ENCODE data around the gene KISS1R.

Gene KISS1R

DNA sequence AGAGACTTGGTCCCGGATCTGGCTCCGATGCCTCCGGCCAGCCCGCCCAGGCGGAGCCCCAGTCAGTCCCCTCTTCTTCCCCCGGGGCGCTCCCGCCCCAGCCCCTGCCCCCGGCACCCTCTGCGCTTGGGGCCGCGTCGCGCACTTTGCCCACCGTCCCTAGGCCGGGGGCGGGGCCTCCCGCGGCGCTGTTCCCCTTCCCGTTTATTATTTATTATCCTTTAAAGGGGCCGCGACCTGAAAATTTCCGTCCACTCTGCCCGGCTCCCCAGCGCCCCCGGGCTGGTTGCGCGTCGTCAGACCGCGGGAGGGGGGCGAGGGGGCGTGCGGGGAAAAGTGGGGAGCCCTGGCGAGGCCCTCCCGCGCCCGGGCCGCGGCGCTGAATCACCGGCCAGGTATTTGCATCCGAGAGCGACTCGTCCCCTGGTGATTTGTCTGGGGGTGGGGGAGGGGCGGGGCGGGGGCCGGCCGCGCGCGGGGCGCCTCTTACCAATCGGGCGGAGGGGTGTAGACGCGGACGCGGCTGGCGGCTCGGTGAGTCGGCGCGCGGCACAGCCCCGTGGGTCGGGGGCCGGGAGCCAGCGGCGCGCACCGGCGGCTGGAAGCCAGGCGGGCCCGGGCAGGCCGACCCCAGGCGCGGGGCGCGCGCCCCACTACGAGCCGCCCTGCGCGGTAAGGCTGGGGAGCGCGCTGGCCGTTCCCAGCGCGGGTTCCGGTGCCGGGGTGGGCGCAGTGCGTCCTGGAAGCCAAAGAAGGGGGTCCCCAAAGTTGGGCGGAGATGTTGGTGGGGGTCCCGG lies 8.6 kb downstream of the KISS1R start, which contains the start of gene ARID3A:
Gene ARID3A, plus strand, starts transcription at position 510 of the 797 bp plus-strand sequence. CDS start 3,494 bp downstream, outside the sequence.
- Histone ChIP-seq H3K36me3 (replicated peaks; ENCODE audit: low read depth, low read length) (peaks cover 27% of the 10 kb centered on the region), H3K4me1 (ENCODE audit: low read length) (peaks cover 30% of the 10 kb centered on the region), H3K9me3 (ENCODE audit: insufficient read depth, low read length) (no peaks in the 10 kb centered on the region), H3K4me3 (ENCODE audit: low read length) (peak within 1 kb of the TSS; percentile 85), H3K27me3 (ENCODE audit: low read depth, low read length) (no peaks in the 10 kb centered on the region), H4K20me1 (ENCODE audit: insufficient read depth, low read length) (peaks cover 24% of the 10 kb centered on the region), H3K79me2 (ENCODE audit: low read length) (peaks cover 43% of the 10 kb centered on the region), H3K4me2 (ENCODE audit: low read length) (peak within 1 kb of the TSS; percentile 89), H2AFZ (ENCODE audit: low read depth, low read length) (no peak within 1 kb of the TSS), H3K9ac (ENCODE audit: low read length) (peak within 1 kb of the TSS; percentile 99), H3K27ac (ENCODE audit: low read length) (peak within 1 kb of the TSS; percentile 85)
- no peak for TF ChIP-seq EZH2phosphoT487 (IDR thresholded peaks at IDR 0.05; ENCODE audit: low read depth)
- TF ChIP-seq, protein P1, sequence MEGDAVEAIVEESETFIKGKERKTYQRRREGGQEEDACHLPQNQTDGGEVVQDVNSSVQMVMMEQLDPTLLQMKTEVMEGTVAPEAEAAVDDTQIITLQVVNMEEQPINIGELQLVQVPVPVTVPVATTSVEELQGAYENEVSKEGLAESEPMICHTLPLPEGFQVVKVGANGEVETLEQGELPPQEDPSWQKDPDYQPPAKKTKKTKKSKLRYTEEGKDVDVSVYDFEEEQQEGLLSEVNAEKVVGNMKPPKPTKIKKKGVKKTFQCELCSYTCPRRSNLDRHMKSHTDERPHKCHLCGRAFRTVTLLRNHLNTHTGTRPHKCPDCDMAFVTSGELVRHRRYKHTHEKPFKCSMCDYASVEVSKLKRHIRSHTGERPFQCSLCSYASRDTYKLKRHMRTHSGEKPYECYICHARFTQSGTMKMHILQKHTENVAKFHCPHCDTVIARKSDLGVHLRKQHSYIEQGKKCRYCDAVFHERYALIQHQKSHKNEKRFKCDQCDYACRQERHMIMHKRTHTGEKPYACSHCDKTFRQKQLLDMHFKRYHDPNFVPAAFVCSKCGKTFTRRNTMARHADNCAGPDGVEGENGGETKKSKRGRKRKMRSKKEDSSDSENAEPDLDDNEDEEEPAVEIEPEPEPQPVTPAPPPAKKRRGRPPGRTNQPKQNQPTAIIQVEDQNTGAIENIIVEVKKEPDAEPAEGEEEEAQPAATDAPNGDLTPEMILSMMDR (IDR thresholded peaks at IDR 0.05; ENCODE audit: low read depth, low read length): no peak

DNA sequence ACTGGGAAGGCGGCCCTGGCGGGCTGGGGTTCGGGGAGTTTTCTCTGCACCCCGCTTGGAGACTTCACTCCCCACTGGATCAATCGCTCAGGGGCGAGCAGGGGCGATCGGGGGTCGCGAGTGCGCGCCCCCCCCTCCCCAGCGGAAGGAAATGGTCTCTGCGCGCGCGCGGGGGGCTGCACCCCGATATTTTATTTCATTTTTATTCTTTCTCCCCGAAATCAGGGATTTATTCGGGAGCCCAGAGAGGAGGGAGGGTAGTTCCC lies 9.1 kb downstream of the KISS1R start:
- H4K20me1 ChIP-seq (ENCODE audit: insufficient read depth, low read length): peaks cover 27% of the 10 kb centered on the region
- H3K4me3 ChIP-seq (ENCODE audit: low read length): peak overlapping the region; percentile 85
- peaks cover 28% of the 10 kb centered on the region for H3K4me1 ChIP-seq (ENCODE audit: low read length)
- no peak overlapping the region for H2AFZ ChIP-seq (ENCODE audit: low read depth, low read length)
- peak overlapping the region; percentile 74 for H3K4me2 ChIP-seq (ENCODE audit: low read length)
- H3K36me3 ChIP-seq (replicated peaks; ENCODE audit: low read depth, low read length): peaks cover 29% of the 10 kb centered on the region
- peak overlapping the region; percentile 99 for H3K9ac ChIP-seq (ENCODE audit: low read length)
- TF ChIP-seq EZH2phosphoT487 (IDR thresholded peaks at IDR 0.05; ENCODE audit: low read depth): no peak
- TF ChIP-seq, protein P1 (IDR thresholded peaks at IDR 0.05; ENCODE audit: low read depth, low read length): no peak
- H3K27me3 ChIP-seq (ENCODE audit: low read depth, low read length): no peaks in the 10 kb centered on the region
- H3K9me3 ChIP-seq (ENCODE audit: insufficient read depth, low read length): no peaks in the 10 kb centered on the region
- H3K27ac ChIP-seq (ENCODE audit: low read length): peak overlapping the region; percentile 85
- peaks cover 43% of the 10 kb centered on the region for H3K79me2 ChIP-seq (ENCODE audit: low read length)

DNA sequence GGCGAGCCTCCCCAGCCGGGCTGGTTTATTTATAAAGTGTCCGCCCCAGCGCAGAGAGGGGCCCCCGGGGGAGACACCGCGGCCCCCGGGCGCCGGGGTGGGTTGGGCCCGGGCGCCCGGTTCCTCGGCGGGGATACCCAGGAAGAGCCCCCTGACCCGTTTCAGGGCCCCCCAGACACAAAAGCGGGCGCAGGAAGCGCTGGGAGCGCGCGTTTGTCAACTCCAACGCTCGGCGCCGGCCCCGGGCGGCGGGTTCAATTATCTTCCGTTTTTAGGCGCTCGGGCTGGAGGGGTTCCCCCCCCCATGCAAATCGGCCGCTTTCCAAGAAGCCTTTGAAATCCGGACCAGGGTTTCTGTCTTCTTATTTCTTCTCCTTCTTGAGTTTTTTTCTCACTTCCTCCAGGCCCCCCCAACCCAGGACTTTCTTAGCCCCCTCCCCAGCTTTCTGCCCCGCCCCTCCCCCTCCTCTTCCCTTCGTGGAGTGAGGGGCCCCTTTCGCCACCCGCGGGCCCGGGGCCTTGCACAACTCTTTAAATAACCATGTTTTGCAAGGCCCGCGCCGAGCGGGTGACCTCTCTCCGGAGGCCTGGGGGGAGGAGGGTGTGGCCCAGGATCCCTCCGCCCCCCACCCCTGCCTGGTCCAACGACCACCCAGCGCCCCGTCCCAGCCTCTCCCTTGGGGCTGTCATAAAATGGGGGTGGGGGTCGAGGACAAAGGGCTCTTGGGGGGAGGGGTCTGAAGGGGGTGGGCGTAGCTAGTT lies 9.6 kb downstream of the KISS1R start:
- Histone ChIP-seq H3K4me1 (ENCODE audit: low read length) (peaks cover 25% of the 10 kb centered on the region), H3K4me2 (ENCODE audit: low read length) (peak overlapping the region; percentile 83), H2AFZ (ENCODE audit: low read depth, low read length) (no peak overlapping the region)

More for the DNA sequence above, 9.6 kb downstream of the KISS1R start:
- peak overlapping the region; percentile 99 for H3K9ac ChIP-seq (ENCODE audit: low read length)
- H3K27me3 ChIP-seq (ENCODE audit: low read depth, low read length): no peaks in the 10 kb centered on the region
- peak overlapping the region; percentile 85 for H3K4me3 ChIP-seq (ENCODE audit: low read length)
- peaks cover 45% of the 10 kb centered on the region for H3K79me2 ChIP-seq (ENCODE audit: low read length)
- H3K27ac ChIP-seq (ENCODE audit: low read length): peak overlapping the region; percentile 85
- peaks cover 29% of the 10 kb centered on the region for H4K20me1 ChIP-seq (ENCODE audit: insufficient read depth, low read length)
- H3K9me3 ChIP-seq (ENCODE audit: insufficient read depth, low read length): no peaks in the 10 kb centered on the region
- TF ChIP-seq, protein P1 (IDR thresholded peaks at IDR 0.05; ENCODE audit: low read depth, low read length): no peak
- TF ChIP-seq EZH2phosphoT487 (IDR thresholded peaks at IDR 0.05; ENCODE audit: low read depth): no peak
- H3K36me3 ChIP-seq (replicated peaks; ENCODE audit: low read depth, low read length): peaks cover 31% of the 10 kb centered on the region
